GM19193 (cell line): ENCODE results near the gene GLIPR1L1.

Experiments used
- POLR2A ChIP-seq: IDR thresholded peaks from 4 replicates; pipeline ENCODE4 v1.6.1; 2011; ENCODE audit not compliant: insufficient read depth, insufficient read length; ENCODE audit errors: extremely low read depth

Gene GLIPR1L1

GRCh38 chr12:75329918-75330826 is 4.3 kb upstream of the GLIPR1L1 start, which contains the start of gene CAPS2:
Gene CAPS2 (minus strand): TSS chr12:75330324. CDS start chr12:75326498, 3,826 bp downstream.
- TF ChIP-seq POLR2A: no peak

DNA sequence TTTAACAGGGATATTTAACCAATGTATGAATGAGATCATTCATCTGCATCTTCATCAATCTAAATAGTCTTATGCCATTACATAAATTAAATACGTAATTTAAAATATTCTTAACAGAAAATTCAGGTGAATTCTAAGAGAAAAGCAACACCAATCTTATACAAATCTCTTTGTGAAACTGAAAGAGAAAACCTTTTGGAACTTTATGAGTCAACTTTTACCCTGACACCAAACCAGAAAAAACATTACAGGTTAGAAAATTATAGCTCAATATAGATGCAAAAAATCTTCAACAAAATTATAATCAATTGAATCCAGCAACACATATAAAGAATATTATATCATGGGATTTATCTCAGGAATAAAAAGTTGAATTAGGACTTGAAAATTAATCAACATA is 3.4 kb downstream of the GLIPR1L1 start:
- no peak for TF ChIP-seq POLR2A

GRCh38 chr12:75341873-75342272 is 7.4 kb downstream of the GLIPR1L1 start:
- no peak for TF ChIP-seq POLR2A

DNA sequence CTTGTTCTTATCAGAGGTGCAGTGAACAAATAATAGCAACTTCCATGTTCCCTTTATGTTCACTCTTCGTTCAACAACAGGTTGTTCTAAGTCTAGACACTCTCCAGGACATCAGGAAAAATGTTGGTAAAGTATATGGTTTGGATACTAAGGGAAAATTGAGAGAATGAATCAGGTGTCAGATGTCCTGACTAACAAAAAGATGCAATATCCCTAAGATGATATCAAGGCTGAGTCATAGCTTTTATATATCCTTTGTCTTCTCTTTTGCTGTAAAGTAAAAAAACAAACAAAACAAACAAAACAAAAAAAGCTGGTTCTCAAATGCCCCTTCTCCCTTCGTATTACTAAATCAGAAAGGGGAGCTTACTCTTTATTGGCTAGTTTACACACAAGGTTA is 11.1 kb downstream of the GLIPR1L1 start:
- no peak for TF ChIP-seq POLR2A

DNA sequence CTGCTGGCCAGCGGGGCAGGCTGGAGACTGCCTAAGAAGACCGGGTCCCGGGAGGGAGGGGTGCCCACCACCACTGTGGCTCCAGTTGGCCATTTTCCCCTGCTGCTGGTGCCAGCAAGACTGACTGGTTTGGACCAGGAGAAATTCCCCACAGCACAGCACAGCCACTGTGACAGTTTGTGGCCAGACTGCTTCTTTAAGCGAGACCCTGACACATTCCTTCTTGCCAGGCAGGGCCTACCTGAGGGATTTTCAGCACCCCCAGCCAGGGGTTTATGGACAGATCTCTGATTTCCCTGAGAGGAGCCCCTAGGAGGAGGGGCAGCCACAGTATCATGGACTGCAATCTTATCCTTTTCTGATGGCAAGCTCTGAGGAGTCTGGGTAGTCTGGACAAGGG is 15.5 kb downstream of the GLIPR1L1 start:
- TF ChIP-seq POLR2A: no peak

DNA sequence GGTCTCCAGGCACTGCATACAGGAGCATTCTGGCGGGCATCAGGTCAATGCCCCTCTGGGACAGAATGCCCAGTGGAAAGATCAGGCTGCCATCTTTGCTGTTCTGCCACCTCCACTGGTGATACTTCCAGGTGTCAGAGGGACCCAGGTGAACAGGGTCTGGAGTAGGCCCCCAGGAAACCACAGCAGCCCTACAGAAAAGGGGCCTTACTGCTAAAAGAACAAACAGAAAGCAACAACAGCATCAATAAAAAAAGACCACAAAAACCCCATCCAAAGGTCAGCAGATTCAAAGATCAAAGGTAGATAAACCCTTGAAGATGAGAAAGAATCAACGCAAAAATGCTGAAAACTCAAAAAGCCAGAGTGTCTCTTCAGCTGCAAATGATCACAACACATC is 15.9 kb downstream of the GLIPR1L1 start:
- no peak for TF ChIP-seq POLR2A

- TF ChIP-seq POLR2A: no peak
Observed at GRCh38 chr12:75354011-75354410, 19.5 kb downstream of the GLIPR1L1 start.

- TF ChIP-seq POLR2A: no peak
Observed at GRCh38 chr12:75360920-75361319, 26.4 kb downstream of the GLIPR1L1 start.

DNA sequence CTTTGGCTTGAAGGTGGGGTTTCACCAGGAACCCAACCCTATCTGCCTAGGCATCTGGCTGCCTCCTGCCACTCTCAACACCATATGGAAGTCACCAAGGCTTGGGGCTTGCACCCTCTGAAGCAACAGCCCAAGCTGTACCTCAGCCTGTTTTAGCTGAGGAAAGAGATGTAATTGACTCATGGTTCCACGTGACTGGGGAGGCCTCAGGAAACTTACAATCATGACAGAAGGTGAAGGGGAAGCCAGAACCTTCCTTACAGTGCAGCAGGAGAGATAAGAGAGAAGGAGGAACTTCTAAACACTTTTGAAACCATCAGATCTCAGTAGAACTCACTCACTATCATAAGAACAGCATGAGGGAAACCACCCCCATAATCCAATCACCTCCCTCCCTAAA is 26.9 kb downstream of the GLIPR1L1 start:
- TF ChIP-seq POLR2A: no peak

DNA sequence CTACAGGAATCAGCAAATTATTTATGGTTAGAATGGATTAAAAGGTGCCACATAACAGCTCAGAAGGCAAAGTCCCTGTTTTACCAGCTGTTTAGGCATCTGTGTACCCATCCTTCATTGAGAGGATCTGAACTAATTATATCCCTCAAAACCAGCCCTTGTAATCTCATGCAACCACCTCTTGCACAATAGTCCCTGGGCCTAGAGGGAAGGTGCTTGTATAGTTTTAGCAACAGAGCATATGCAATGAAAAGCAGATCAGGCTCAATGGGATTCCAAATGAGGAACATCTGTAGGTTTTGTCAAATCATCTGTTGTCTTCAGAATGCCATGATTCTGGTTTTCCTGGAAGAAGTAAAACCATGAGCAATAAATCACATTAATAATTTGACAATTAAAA is 30.4 kb downstream of the GLIPR1L1 start:
- TF ChIP-seq POLR2A: no peak

- no peak for TF ChIP-seq POLR2A
Observed at GRCh38 chr12:75366629-75367028, 32.2 kb downstream of the GLIPR1L1 start.

- no peak for TF ChIP-seq POLR2A
Observed at GRCh38 chr12:75374971-75375370, 40.5 kb downstream of the GLIPR1L1 start.

- no peak for TF ChIP-seq POLR2A
Observed at GRCh38 chr12:75378354-75378753, 43.9 kb downstream of the GLIPR1L1 start.

- no peak for TF ChIP-seq POLR2A
Observed at GRCh38 chr12:75389061-75389460, 54.6 kb downstream of the GLIPR1L1 start.

DNA sequence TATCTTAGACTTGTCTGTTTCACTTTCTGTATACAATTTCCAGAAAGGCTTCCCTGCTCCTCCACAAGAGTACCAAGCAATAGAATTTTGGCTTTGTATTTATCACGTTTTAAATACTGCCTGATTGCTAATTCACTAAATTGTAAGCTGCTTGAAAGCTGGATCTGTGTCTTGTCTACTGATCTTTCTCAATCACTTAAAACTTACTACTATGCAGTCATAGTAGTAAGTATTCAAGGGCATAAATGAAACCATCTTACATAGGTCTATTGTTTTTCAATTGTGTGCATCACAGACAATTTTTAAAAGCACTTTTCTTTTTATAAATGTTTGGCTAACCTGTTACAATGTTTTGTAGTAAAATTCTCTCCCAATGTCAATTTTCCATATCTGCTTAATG is 55.2 kb downstream of the GLIPR1L1 start:
- TF ChIP-seq POLR2A: no peak

DNA sequence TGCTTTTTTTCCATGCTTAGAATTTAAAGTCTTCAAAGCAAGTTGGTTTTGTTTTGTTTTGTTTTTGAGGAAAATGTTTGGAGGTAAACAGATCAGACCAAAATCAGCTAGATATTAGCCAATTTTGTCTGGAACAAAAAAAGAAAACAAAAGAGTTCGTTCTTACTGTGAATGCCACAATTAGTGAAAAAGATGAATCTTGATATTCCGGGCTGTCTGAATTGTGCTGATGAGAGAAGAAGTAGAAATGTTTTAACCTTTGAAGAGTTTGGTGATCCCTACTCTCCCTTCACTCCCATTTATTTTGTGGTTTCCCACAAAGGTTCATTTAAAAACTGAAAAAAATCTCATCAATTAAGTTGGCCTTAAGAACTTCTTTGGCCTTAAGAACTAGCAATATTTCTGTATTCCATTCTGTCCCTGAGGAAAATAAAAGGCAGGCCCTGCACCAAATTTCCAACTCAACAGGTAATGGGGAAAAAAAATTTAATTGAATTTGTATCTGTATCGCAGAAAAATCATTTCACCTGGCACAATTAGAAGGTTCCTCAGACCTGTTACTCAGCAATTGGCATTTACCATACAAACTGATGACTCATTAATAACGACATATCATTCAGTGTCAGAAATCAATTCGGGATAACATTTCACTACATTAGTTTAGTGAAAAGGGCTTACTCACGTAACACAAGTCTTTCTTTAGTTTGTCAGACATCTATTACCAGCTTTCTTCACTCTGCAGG is 55.9 kb downstream of the GLIPR1L1 start:
- TF ChIP-seq POLR2A: no peak

DNA sequence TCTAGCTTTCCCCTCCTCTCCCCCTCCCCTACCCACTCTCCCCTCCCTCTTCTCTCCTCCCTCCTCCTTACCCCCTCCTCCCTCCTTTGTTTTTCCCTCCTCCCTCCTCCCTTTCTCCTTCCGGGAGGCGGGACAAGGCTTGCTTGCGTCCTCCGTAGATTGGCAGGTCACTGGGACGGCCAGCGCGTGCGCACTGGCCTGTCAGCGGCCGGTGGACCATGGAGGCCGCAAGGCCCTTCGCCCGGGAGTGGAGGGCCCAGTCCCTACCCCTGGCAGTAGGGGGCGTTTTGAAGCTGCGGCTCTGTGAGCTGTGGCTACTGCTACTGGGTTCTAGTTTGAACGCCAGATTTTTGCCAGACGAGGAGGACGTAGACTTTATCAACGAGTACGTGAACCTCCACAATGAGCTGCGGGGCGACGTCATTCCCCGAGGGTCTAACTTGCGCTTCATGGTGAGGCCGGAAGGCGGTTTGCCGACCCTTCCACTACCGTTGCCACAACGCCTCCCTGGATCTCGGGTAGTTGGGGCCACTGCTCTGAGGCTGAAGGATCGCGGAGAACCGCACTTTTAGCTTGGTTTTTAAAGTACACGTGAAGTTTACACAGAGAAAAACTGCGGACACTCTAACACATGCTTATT is 56.5 kb downstream of the GLIPR1L1 start, which contains the start of gene GLIPR1L2:
Gene GLIPR1L2, plus strand, starts transcription at position 191 of the 640 bp plus-strand sequence. Its CDS starts 28 bp downstream, at position 219.
- peak; percentile 76 for TF ChIP-seq POLR2A
